K562 (cell line): ENCODE data around the gene POPDC3. TPM values are rescaled to one million over a fixed set of nuclear protein-coding genes. Genes with fewer than 3 reads are reported as not detected.

Experiments used
- ATAC-seq: fragments of 200-7000 bp; cut with Tn5 transposase; 3 replicates; pipeline ENCODE4 v1.9.1; 2020; ENCODE audit warnings: moderate library complexity
- BruUV-seq: library from RNA; stranded (reverse); fragments of 400-500 nt; replicated peaks from 2 replicates; lab custom pipeline; 2021; lab: Mats Ljungman, UMichigan
- CTCF ChIA-PET: fragments of 300-600 bp; formaldehyde crosslinking; extraction: SDS; loops from one replicate; lab custom pipeline; 2021; ENCODE audit warnings: low intra/inter-chr PET ratio; lab: Yijun Ruan, JAX
- POLR2A ChIA-PET: fragments of 300-600, 350-650 bp; sonication (Branson Sonifier 250); formaldehyde crosslinking; extraction: SDS; loops from one replicate; lab custom pipeline; 2021; ENCODE audit warnings: antibody characterized with exemption, inconsistent platforms; lab: Yijun Ruan, JAX
- DNase-seq, 4 experiments: peaks; one replicate each; pipeline versions ENCODE4 v3.0.0 to v3.0.0-alpha.2; 2011 to 2018; ENCODE audit warnings: low spot score in 3 of 4, mixed read lengths in 3 of 4; ENCODE audit errors: extremely low read depth in 1 of 4
- FAIRE-seq: peaks from 2 replicates; lab custom pipeline; 2011; peaks lifted over from hg19 to GRCh38; lab: Jason Lieb, UNC
- H2AFZ ChIP-seq: 2 replicates; pipeline ENCODE4 v1.6.0; 2011; ENCODE audit warnings: low read depth, low read length, control low read depth, inconsistent platforms
- H3K27ac ChIP-seq: fragments of 200-600 bp; 3 replicates; pipeline ENCODE4 v1.8.0; 2011; ENCODE audit warnings: low read depth, mild to moderate bottlenecking, control low read depth, inconsistent platforms, low read length, moderate library complexity, mixed read lengths; ENCODE audit errors: extremely low read depth
- H3K27me3 ChIP-seq, 2 experiments: fragments of 300-600 bp in 1 of 2; 2 replicates in 1 of 2; 3 replicates in 1 of 2; pipeline versions ENCODE4 v1.6.0 to v1.8.0; 2011; ENCODE audit warnings: inconsistent platforms in 2 of 2, low read length in 2 of 2, mild to moderate bottlenecking in 1 of 2, mixed read lengths in 1 of 2, moderate library complexity in 1 of 2; ENCODE audit not compliant: control insufficient read depth in 2 of 2, insufficient read depth in 2 of 2
- H3K36me3 ChIP-seq: fragments of 300-600 bp; 3 replicates; pipeline ENCODE4 v1.8.0; 2011; ENCODE audit warnings: mild to moderate bottlenecking, low read length, inconsistent platforms; ENCODE audit not compliant: control insufficient read depth, insufficient read depth
- H3K4me1 ChIP-seq, 2 experiments: fragments of 200-600 bp in 1 of 2; replicated peaks in 1 of 2; 2 replicates in 1 of 2; 3 replicates in 1 of 2; pipeline versions ENCODE4 v1.5.1 to v1.8.0; 2011; ENCODE audit warnings: inconsistent platforms in 2 of 2, low read length in 2 of 2, mild to moderate bottlenecking in 1 of 2, mixed read lengths in 1 of 2, moderate library complexity in 1 of 2; ENCODE audit not compliant: control insufficient read depth in 2 of 2, insufficient read depth in 2 of 2
- H3K4me2 ChIP-seq: 2 replicates; pipeline ENCODE4 v1.6.1; 2011; ENCODE audit warnings: low read length, control low read depth, inconsistent platforms, mixed read lengths; ENCODE audit not compliant: insufficient read depth
- H3K4me3 ChIP-seq: fragments of 200-600 bp; sonication (generic), shearing (Covaris generic); 2 replicates; pipeline ENCODE4 v1.5.1; 2016; ENCODE audit warnings: control low read depth, inconsistent platforms
- H3K79me2 ChIP-seq: fragments of 200-600 bp; 3 replicates; pipeline ENCODE4 v1.8.0; 2011; ENCODE audit warnings: low read length, inconsistent platforms; ENCODE audit not compliant: control insufficient read depth, insufficient read depth
- H3K9ac ChIP-seq, 2 experiments: 2 replicates each; pipeline versions ENCODE4 v1.6.0 to v1.6.1; 2011; ENCODE audit warnings: low read depth in 2 of 2, low read length in 2 of 2, control low read depth in 1 of 2, inconsistent platforms in 1 of 2, mild to moderate bottlenecking in 1 of 2, mixed read lengths in 1 of 2; ENCODE audit not compliant: insufficient read depth in 1 of 2
- H3K9me1 ChIP-seq: one replicate; pipeline ENCODE4 v1.6.0; 2011; ENCODE audit warnings: inconsistent platforms, mild to moderate bottlenecking, low read length, moderate library complexity; ENCODE audit not compliant: control insufficient read depth, insufficient read depth
- H3K9me3 ChIP-seq: replicated peaks from 2 replicates; pipeline ENCODE4 v1.5.1; 2011; ENCODE audit warnings: low read depth, low read length, inconsistent platforms; ENCODE audit not compliant: control insufficient read depth, insufficient read depth
- H4K20me1 ChIP-seq: replicated peaks from 2 replicates; pipeline ENCODE4 v1.6.1; 2011; ENCODE audit warnings: low read length, inconsistent platforms, mixed read lengths; ENCODE audit not compliant: control insufficient read depth, insufficient read depth
- DIDO1 ChIP-seq: fragments of 450-650 bp; IDR thresholded peaks from 2 replicates; pipeline ENCODE4 v1.6.1; 2016; ENCODE audit warnings: low read depth, missing biosample characterization, missing genetic modification characterization
- ELK3 ChIP-seq: fragments of 450-650 bp; formaldehyde crosslinking; IDR thresholded peaks from 2 replicates; pipeline ENCODE4 v1.4.0; 2020; ENCODE audit warnings: mild to moderate bottlenecking
- GABPB1 ChIP-seq: sonication (generic); formaldehyde crosslinking; IDR thresholded peaks from 2 replicates; pipeline ENCODE4 v1.8.0; 2022; ENCODE audit warnings: mild to moderate bottlenecking, missing genetic modification reagents
- JUNB ChIP-seq: fragments of 450-650 bp; formaldehyde crosslinking; conservative IDR thresholded peaks from 2 replicates; pipeline ENCODE4 v1.4.0; 2020; ENCODE audit warnings: mild to moderate bottlenecking
- NFE2 ChIP-seq: IDR thresholded peaks from 2 replicates; pipeline ENCODE4 v1.6.1; 2014; ENCODE audit warnings: antibody characterized with exemption, low read depth
- NR2C2 ChIP-seq, 2 experiments: fragments of 200-800 bp in 1 of 2; sonication (Bioruptor generic) in 1 of 2; sonication (generic) in 1 of 2; formaldehyde crosslinking in 1 of 2; IDR thresholded peaks; 2 replicates each; pipeline versions ENCODE4 v1.6.1 to v1.8.0; 2016 to 2022; ENCODE audit warnings: mild to moderate bottlenecking in 1 of 2, missing compliant biosample characterization in 1 of 2, missing genetic modification characterization in 1 of 2, missing genetic modification reagents in 1 of 2
- PCBP2 ChIP-seq: fragments of 200-400 bp; formaldehyde crosslinking; IDR thresholded peaks from 2 replicates; pipeline ENCODE4 v1.6.1; 2018; ENCODE audit warnings: low read length, low read depth, mild to moderate bottlenecking, moderate library complexity; ENCODE audit not compliant: poor library complexity, severe bottlenecking
- PTRF ChIP-seq: fragments of 450-650 bp; IDR thresholded peaks from 2 replicates; pipeline ENCODE4 v1.6.1; 2016; ENCODE audit warnings: mild to moderate bottlenecking, missing genetic modification characterization, missing compliant biosample characterization
- ZNF134 ChIP-seq: fragments of 250-450 bp; sonication (Bioruptor Pico); conservative IDR thresholded peaks from 2 replicates; pipeline ENCODE4 v1.4.0; 2020
- ZNF24 ChIP-seq: fragments of 450-650 bp; IDR thresholded peaks from 2 replicates; pipeline ENCODE4 v1.6.1; 2016
- WGBS: fragments of 100-300 bp; shearing (Covaris generic); methylation state at CpG from one replicate; pipeline ENCODE4 v1.1.6; 2016; ENCODE audit warnings: low coverage, mixed read lengths; ENCODE audit not compliant: insufficient coverage; ENCODE audit errors: missing lambda C conversion rate; 5-methylcytosine and 5-hydroxymethylcytosine counted together
- in situ Hi-C: fragments of 300-500 bp; cut with MboI; formaldehyde crosslinking; loops from 4 replicates; pipeline ENCODE4 v1.15.0; 2018; ENCODE audit warnings: inconsistent platforms, mixed read lengths
- intact Hi-C: fragments of 100-400 bp; cut with micrococcal nuclease; formaldehyde crosslinking; loops from 2 replicates; pipeline ENCODE4 v1.14.2; 2022
- polyA plus RNA-seq, 8 experiments: library from polyadenylated mRNA; depleted of rRNA in 4 of 8; stranded (reverse) in 5 of 8; unstranded in 3 of 8; fragments of >200 nt; fragmentation: Nextera tagmentation in 2 of 8; fragmentation: Illumina TruSeq in 1 of 8; extraction: Ambion mirVana in 2 of 8; extraction: Trizol in 1 of 8; gene quantifications; 2 replicates each; pipeline versions ENCODE4 v1.2.1 to v1.2.3, GENCODE V29; 2011 to 2014; ENCODE audit warnings: inconsistent platforms in 1 of 8, missing spikeins in 1 of 8
- total RNA-seq, 7 experiments: library from RNA; depleted of rRNA in 6 of 7; stranded (reverse); fragments of >200 nt in 6 of 7; fragmentation: Illumina TruSeq in 2 of 7; extraction: Trizol in 2 of 7; gene quantifications; 2 replicates each; pipeline versions ENCODE4 v1.2.1 to v1.2.3, GENCODE V29; 2011 to 2021; ENCODE audit warnings: low replicate concordance in 1 of 7
- TF ChIP-seq, protein P1 (sequence below), 3 experiments: IDR thresholded peaks in 2 of 3; conservative IDR thresholded peaks in 1 of 3; 2 replicates each; pipeline ENCODE4 v1.5.1; 2011 to 2012; ENCODE audit warnings: low read length in 3 of 3, mild to moderate bottlenecking in 3 of 3, control low read depth in 2 of 3, improper control_type of control experiment in 1 of 3, inconsistent platforms in 1 of 3, low read depth in 1 of 3, mixed read lengths in 1 of 3, moderate library complexity in 1 of 3; ENCODE audit not compliant: insufficient read depth in 2 of 3
- TF ChIP-seq, protein P2 (sequence below): fragments of 450-650 bp; conservative IDR thresholded peaks from 2 replicates; pipeline ENCODE4 v1.6.1; 2016; ENCODE audit warnings: missing genetic modification characterization, low read depth, mild to moderate bottlenecking, control low read depth, missing compliant biosample characterization
- TF ChIP-seq, protein P3 (sequence below): fragments of 450-650 bp; IDR thresholded peaks from 2 replicates; pipeline ENCODE4 v1.6.1; 2016; ENCODE audit warnings: missing biosample characterization, missing genetic modification characterization

The POPDC3 gene
- total and polyA plus RNA-seq, 9 of the 15 experiments (the other 6 are each of a cell fraction or from before 2014, with no cell fraction given) = 4.0 to 11.8 (median 5.4) TPM

- BruUV-seq = no TSS peak
- Histone ChIP-seq H3K4me1 (no peaks in the 10 kb centered on the region), H3K36me3 (no peaks in the 10 kb centered on the region), H3K9me1 (no peaks in the 10 kb centered on the region), H3K9me3 (no peaks in the 10 kb centered on the region), H3K79me2 (no peaks in the 10 kb centered on the region), H3K27me3 (peaks cover 5 to 16% of the 10 kb centered on the region in 2 experiments; a peak in 3 of 5 replicates), H2AFZ (no peak overlapping the region), H3K9ac (no peak overlapping the region), H4K20me1 (no peaks in the 10 kb centered on the region), H3K4me3 (no peak overlapping the region), H3K27ac (no peak overlapping the region), H3K4me2 (no peak overlapping the region)
- 2% methylated on average over 10 of the region's 10 CpGs for WGBS
- in situ Hi-C loops = no loop called here
- FAIRE-seq (no peak), DNase-seq (no peak), ATAC-seq (no peak)
- TF ChIP-seq NFE2 (no peak), ZNF24 (no peak), PCBP2 (no peak), NR2C2 (CRISPR knock-in tag; IDR thresholded peaks at IDR 0.05) (no peak), NR2C2 (tag; IDR thresholded peaks at IDR 0.05) (no peak), ZNF134 (CRISPR knock-in tag) (no peak), GABPB1 (CRISPR knock-in tag) (no peak), PTRF (tag) (no peak), DIDO1 (tag) (no peak), ELK3 (CRISPR knock-in tag) (no peak), JUNB (CRISPR knock-in tag) (no peak)
- TF ChIP-seq, protein P1, sequence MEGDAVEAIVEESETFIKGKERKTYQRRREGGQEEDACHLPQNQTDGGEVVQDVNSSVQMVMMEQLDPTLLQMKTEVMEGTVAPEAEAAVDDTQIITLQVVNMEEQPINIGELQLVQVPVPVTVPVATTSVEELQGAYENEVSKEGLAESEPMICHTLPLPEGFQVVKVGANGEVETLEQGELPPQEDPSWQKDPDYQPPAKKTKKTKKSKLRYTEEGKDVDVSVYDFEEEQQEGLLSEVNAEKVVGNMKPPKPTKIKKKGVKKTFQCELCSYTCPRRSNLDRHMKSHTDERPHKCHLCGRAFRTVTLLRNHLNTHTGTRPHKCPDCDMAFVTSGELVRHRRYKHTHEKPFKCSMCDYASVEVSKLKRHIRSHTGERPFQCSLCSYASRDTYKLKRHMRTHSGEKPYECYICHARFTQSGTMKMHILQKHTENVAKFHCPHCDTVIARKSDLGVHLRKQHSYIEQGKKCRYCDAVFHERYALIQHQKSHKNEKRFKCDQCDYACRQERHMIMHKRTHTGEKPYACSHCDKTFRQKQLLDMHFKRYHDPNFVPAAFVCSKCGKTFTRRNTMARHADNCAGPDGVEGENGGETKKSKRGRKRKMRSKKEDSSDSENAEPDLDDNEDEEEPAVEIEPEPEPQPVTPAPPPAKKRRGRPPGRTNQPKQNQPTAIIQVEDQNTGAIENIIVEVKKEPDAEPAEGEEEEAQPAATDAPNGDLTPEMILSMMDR (IDR thresholded peaks at IDR 0.05 in 2 of 3, conservative IDR thresholded peaks at IDR 0.05 in 1 of 3; ENCODE audit: insufficient read depth in 2 of 3, low read depth in 1 of 3, low read length in 3 of 3) = no peak
- TF ChIP-seq, protein P2, sequence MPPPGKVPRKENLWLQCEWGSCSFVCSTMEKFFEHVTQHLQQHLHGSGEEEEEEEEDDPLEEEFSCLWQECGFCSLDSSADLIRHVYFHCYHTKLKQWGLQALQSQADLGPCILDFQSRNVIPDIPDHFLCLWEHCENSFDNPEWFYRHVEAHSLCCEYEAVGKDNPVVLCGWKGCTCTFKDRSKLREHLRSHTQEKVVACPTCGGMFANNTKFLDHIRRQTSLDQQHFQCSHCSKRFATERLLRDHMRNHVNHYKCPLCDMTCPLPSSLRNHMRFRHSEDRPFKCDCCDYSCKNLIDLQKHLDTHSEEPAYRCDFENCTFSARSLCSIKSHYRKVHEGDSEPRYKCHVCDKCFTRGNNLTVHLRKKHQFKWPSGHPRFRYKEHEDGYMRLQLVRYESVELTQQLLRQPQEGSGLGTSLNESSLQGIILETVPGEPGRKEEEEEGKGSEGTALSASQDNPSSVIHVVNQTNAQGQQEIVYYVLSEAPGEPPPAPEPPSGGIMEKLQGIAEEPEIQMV (tag) = no peak
- TF ChIP-seq, protein P3, sequence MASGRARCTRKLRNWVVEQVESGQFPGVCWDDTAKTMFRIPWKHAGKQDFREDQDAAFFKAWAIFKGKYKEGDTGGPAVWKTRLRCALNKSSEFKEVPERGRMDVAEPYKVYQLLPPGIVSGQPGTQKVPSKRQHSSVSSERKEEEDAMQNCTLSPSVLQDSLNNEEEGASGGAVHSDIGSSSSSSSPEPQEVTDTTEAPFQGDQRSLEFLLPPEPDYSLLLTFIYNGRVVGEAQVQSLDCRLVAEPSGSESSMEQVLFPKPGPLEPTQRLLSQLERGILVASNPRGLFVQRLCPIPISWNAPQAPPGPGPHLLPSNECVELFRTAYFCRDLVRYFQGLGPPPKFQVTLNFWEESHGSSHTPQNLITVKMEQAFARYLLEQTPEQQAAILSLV (tag) = no peak
- ChIA-PET POLR2A (interaction anchor here (0.7 to 1.1 kb wide), 2 partner anchors 9 to 126 kb away, joined by 3 read pairs; no protein-coding TSS in a partner anchor), CTCF (no interaction called here)
- intact Hi-C loops = no loop called here
Measured at GRCh38 chr6:105189026-105189820, 9.4 kb upstream of the POPDC3 start.
